ENCODE data around the gene MARK1.

The MARK1 gene

DNA sequence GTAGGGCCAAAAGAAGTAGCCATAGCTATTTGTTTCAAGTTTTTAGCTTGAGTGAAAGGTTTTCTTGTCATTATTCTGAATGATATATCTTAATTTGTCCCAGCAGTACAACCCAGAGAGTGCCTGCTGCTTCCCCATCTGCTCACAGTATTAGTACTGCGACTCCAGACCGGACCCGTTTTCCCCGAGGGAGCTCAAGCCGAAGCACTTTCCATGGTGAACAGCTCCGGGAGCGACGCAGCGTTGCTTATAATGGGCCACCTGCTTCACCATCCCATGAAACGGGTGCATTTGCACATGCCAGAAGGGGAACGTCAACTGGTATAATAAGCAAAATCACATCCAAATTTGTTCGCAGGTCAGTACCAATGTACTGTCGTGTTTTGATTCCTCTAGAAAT is 125.1 kb downstream of the MARK1 start:
- TF ChIP-seq, protein P1, sequence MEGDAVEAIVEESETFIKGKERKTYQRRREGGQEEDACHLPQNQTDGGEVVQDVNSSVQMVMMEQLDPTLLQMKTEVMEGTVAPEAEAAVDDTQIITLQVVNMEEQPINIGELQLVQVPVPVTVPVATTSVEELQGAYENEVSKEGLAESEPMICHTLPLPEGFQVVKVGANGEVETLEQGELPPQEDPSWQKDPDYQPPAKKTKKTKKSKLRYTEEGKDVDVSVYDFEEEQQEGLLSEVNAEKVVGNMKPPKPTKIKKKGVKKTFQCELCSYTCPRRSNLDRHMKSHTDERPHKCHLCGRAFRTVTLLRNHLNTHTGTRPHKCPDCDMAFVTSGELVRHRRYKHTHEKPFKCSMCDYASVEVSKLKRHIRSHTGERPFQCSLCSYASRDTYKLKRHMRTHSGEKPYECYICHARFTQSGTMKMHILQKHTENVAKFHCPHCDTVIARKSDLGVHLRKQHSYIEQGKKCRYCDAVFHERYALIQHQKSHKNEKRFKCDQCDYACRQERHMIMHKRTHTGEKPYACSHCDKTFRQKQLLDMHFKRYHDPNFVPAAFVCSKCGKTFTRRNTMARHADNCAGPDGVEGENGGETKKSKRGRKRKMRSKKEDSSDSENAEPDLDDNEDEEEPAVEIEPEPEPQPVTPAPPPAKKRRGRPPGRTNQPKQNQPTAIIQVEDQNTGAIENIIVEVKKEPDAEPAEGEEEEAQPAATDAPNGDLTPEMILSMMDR (IDR thresholded peaks at IDR 0.05; ENCODE audit: insufficient read depth, missing control alignments): no peak
- DNase-seq (ENCODE audit: insufficient read length, low spot score) (peak; percentile 21), FAIRE-seq (no peak)

DNA sequence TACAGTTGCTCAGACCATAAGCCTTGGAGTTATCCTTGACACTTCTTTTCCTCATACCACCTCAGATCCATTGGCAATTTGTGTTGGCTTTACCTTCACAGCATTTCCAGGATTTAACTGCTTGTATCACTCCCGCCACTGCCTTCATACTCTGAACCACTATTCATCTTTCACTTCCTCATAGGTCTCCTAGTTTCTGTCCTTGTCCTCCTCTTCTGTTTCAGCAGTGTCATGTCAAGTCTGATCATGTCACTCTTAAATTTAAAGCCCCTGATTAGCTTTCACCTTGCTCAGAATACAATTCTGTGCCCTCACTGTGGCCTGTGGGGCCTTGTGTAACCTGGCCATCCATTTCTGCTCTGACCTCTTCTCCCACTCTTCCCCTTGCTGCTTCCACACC is 127.6 kb downstream of the MARK1 start:
- peak; percentile 38 for FAIRE-seq

DNA sequence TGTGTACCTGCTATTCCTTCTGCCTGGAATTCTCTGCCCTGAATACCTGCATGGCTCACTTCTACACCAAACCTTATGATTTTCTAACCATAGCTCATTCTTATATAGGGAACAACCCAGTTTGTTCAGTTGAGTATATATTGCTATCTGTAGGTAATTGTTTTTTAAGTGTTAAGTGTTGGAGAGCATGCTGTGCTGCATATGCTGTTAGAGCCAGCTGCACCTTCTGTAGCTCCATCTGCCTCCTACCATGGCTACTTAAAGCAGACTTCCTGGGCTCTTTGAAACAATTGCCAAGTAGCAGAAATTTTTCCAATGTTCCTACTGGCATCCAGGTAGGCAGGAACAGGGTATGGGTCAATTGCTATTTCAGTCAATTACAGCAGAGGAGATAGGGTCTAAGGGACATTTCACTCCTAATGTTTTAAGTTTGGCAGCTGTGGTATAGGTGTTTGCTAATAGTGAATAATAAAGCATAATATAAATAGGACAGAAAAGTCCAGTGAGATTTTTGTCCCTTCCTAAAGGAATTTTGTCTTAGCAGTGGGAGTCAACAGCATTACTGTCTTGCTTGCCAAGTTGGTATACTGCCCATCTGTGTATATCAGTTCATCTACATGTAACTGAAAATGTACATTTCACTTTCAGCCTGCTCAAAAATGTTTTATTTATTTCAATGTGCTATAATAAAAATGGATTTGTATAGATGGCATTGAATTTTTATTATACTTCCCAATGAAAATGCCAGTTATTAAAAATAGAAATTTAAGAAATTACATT is 128.2 kb downstream of the MARK1 start:
- DNase-seq (ENCODE audit: insufficient read length, low spot score) (no peak), FAIRE-seq (peak; percentile 25)
- TF ChIP-seq, protein P1 (IDR thresholded peaks at IDR 0.05; ENCODE audit: insufficient read depth, missing control alignments): no peak

More for the DNA sequence above, 127.6 kb downstream of the MARK1 start:
- TF ChIP-seq, protein P1 (IDR thresholded peaks at IDR 0.05; ENCODE audit: insufficient read depth, missing control alignments): no peak
- DNase-seq (ENCODE audit: insufficient read length, low spot score): no peak

DNA sequence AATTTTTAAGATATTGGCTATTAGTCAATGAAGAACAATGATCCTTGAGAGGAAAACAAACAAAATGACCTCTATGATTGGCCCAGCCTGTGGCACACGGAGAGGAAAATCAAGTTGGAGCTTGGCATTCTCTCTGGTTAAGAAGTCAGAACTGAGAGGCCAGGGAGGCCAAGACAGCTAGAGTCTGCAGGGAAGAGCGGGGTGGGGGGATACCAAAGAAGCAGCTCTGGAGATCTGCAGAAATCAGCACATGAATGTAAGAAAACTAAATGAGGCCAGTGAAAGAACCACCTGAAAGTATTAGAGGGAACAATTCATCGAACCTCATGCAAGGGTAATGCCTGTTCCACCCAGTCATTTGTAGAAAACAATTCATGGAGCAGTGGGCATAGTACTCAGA is 138.4 kb downstream of the MARK1 start:
- DNase-seq (ENCODE audit: insufficient read length, low spot score) (no peak), FAIRE-seq (no peak)
- TF ChIP-seq, protein P1 (IDR thresholded peaks at IDR 0.05; ENCODE audit: insufficient read depth, missing control alignments): no peak

DNA sequence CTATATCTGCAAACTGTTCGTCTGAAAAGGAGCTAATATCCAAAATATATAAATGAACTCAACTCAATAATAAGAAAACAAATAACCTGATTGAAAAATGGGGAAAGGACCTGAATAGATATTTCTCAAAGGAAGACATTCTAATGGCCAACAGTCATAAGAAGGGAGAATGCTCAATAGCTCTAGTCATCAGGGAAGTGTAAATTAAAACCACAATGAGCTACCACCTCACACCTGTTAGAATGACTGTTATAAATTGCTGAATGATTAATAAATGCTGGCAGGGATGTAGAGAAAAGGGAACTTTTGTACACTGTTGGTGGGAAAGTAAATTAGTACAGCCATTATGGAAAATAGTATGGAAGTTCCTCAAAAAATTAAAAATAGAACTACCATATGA is 141.1 kb downstream of the MARK1 start:
- DNase-seq (ENCODE audit: insufficient read length, low spot score) (no peak), FAIRE-seq (peak; percentile 55)
- TF ChIP-seq, protein P1 (IDR thresholded peaks at IDR 0.05; ENCODE audit: insufficient read depth, missing control alignments): no peak

DNA sequence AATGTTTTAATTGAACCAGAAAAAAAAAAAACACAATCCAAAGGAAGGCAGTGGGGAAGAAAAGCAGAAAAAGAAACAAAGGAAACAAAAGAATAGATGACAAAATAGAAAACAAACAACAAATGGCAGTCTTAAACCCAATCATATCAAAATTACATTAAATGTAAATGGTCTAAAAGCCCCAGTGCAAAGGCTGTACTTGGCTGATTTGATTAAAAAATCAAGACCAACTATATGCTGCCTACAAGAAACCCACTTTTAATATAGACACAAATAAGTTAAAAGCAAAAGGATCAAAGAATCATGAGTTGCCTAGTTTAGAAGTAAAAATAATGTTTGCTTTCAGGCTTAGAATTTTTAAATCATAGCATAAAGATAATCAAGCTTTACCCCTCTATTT is 142.4 kb downstream of the MARK1 start:
- FAIRE-seq: no peak
- DNase-seq (ENCODE audit: insufficient read length, low spot score): no peak
- TF ChIP-seq, protein P1 (IDR thresholded peaks at IDR 0.05; ENCODE audit: insufficient read depth, missing control alignments): no peak

DNA sequence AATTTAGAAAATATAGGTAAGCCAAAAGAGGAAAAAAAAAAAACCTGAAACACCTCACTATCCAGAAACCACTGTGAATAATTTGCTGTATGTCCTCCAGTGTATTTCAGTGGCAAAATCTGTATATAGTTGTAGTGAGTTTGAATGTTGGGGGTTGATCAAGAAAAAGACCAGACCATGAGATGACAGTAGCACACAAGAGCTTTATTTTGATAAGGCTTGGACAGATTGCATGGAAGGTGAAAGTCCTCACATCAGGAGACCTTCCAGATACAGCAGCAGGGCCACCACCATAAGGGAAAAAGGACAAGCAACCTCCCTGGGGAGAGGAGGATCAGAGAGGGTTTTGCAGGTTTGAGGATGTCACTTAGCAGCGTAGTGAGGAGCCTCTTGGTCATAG is 146.0 kb downstream of the MARK1 start:
- DNase-seq (ENCODE audit: insufficient read length, low spot score) (no peak), FAIRE-seq (no peak)
- TF ChIP-seq, protein P1 (IDR thresholded peaks at IDR 0.05; ENCODE audit: insufficient read depth, missing control alignments): no peak

Measured in D721Med (cell line).